GM12878 (cell line): ENCODE data around the gene EMID1. TPM values are rescaled to one million over a fixed set of nuclear protein-coding genes. Genes with fewer than 3 reads are reported as not detected.

Experiments
- ATAC-seq: fragments of 200-7000 bp; cut with Tn5 transposase; 3 replicates; pipeline ENCODE4 v1.9.1; 2020; ENCODE audit warnings: mild to moderate bottlenecking, moderate library complexity
- BruUV-seq: library from RNA; stranded (reverse); fragments of 400-500 nt; replicated peaks from 2 replicates; lab custom pipeline; 2021; lab: Mats Ljungman, UMichigan
- CTCF ChIA-PET: fragments of 300-600 bp; sonication (Branson Sonifier 250); formaldehyde crosslinking; extraction: SDS; loops from one replicate; lab custom pipeline; 2021; ENCODE audit warnings: inconsistent platforms; lab: Yijun Ruan, JAX
- POLR2A ChIA-PET: fragments of 350-600 bp; formaldehyde crosslinking; extraction: SDS; loops from one replicate; lab custom pipeline; 2021; ENCODE audit warnings: inconsistent platforms; lab: Charles Lee
- RAD21 ChIA-PET: fragments of 300-600 bp; sonication (Branson Sonifier 250); formaldehyde crosslinking; loops from one replicate; lab custom pipeline; 2023; ENCODE audit warnings: antibody characterized with exemption; ENCODE audit not compliant: unreplicated experiment; lab: Charles Lee
- SMC1A ChIA-PET: fragments of 300-600 bp; sonication (Branson Sonifier 250); formaldehyde crosslinking; loops from one replicate; lab custom pipeline; 2023; ENCODE audit not compliant: unreplicated experiment, uncharacterized antibody; lab: Charles Lee
- DNase-seq: peaks from one replicate; pipeline ENCODE4 v3.0.0-alpha.2; 2011; ENCODE audit warnings: low read depth, low spot score
- FAIRE-seq: peaks from 3 replicates; lab custom pipeline; 2011; peaks lifted over from hg19 to GRCh38; lab: Jason Lieb, UNC
- H2AFZ ChIP-seq: 2 replicates; pipeline ENCODE4 v1.6.0; 2011; ENCODE audit warnings: low read depth, low read length, control low read depth; ENCODE audit not compliant: control insufficient read depth
- H3K27ac ChIP-seq: 2 replicates; pipeline ENCODE4 v1.5.1; 2011; ENCODE audit warnings: control low read depth; ENCODE audit not compliant: control insufficient read depth, insufficient read depth
- H3K27me3 ChIP-seq, 2 experiments: replicated peaks in 1 of 2; 2 replicates each; pipeline versions ENCODE4 v1.6.0 to v1.6.1; 2011; ENCODE audit warnings: low read length in 1 of 2; ENCODE audit not compliant: control insufficient read depth in 2 of 2, insufficient read depth in 2 of 2
- H3K36me3 ChIP-seq, 2 experiments: 2 replicates each; pipeline ENCODE4 v1.5.1; 2011; ENCODE audit warnings: low read length in 1 of 2; ENCODE audit not compliant: control insufficient read depth in 2 of 2, insufficient read depth in 2 of 2
- H3K4me1 ChIP-seq: 2 replicates; pipeline ENCODE4 v1.6.1; 2011; ENCODE audit warnings: mild to moderate bottlenecking, low read length, moderate library complexity, mixed read lengths; ENCODE audit not compliant: control insufficient read depth, insufficient read depth
- H3K4me2 ChIP-seq: 2 replicates; pipeline ENCODE4 v1.6.0; 2011; ENCODE audit warnings: control low read depth; ENCODE audit not compliant: control insufficient read depth, insufficient read depth
- H3K4me3 ChIP-seq: fragments of 200-600 bp; sonication (generic); 2 replicates; pipeline ENCODE4 v1.5.1; 2016
- H3K79me2 ChIP-seq: 2 replicates; pipeline ENCODE4 v1.6.0; 2011; ENCODE audit warnings: low read length; ENCODE audit not compliant: control insufficient read depth, insufficient read depth
- H3K9ac ChIP-seq: 2 replicates; pipeline ENCODE4 v1.8.0; 2011; ENCODE audit warnings: low read length, control low read depth, mixed read lengths; ENCODE audit not compliant: control insufficient read depth, insufficient read depth
- H3K9me3 ChIP-seq: replicated peaks from 3 replicates; pipeline ENCODE4 v1.5.1; 2011; ENCODE audit warnings: mild to moderate bottlenecking, low read length; ENCODE audit not compliant: control insufficient read depth, insufficient read depth
- H4K20me1 ChIP-seq: 2 replicates; pipeline ENCODE4 v1.6.0; 2011; ENCODE audit not compliant: control insufficient read depth, insufficient read depth
- CHD1 ChIP-seq: IDR thresholded peaks from 2 replicates; pipeline ENCODE4 v1.6.1; 2012; ENCODE audit warnings: low read depth, low read length, improper control_type of control experiment
- CHD2 ChIP-seq: IDR thresholded peaks from 2 replicates; pipeline ENCODE4 v1.6.1; 2011; ENCODE audit warnings: low read depth, low read length, improper control_type of control experiment, borderline replicate concordance
- PAX5 ChIP-seq: IDR thresholded peaks from 2 replicates; pipeline ENCODE4 v1.6.1; 2011; ENCODE audit warnings: low read depth, low read length, borderline replicate concordance
- RAD51 ChIP-seq: fragments of 450-650 bp; IDR thresholded peaks from 2 replicates; pipeline ENCODE4 v1.6.1; 2016; ENCODE audit warnings: moderate library complexity, mild to moderate bottlenecking, inconsistent platforms
- SUZ12 ChIP-seq: fragments of 200-600 bp; sonication (generic); IDR thresholded peaks from one replicate; pipeline ENCODE4 v1.6.1; 2018; ENCODE audit warnings: antibody characterized with exemption, mild to moderate bottlenecking; ENCODE audit not compliant: unreplicated experiment
- WGBS: methylation state at CpG from one replicate; pipeline ENCODE4 v1.1.6; 2016; ENCODE audit warnings: low lambda C conversion rate; ENCODE audit not compliant: insufficient replicate concordance, insufficient coverage; ENCODE audit errors: missing lambda C conversion rate; 5-methylcytosine and 5-hydroxymethylcytosine counted together
- in situ Hi-C: fragments of 300-500 bp; cut with MboI; formaldehyde crosslinking; loops from 9 replicates; pipeline ENCODE4 v1.14.3; 2018; ENCODE audit warnings: mixed read lengths
- intact Hi-C: fragments of 100-400 bp; cut with micrococcal nuclease; formaldehyde crosslinking; loops from one replicate; pipeline ENCODE4 v1.14.2; 2022; ENCODE audit not compliant: unreplicated experiment
- polyA plus RNA-seq, 11 experiments: library from polyadenylated mRNA; depleted of rRNA in 4 of 11; unstranded in 6 of 11; stranded (reverse) in 5 of 11; fragments of >200 nt; fragmentation: Nextera tagmentation in 4 of 11; fragmentation: Illumina TruSeq in 1 of 11; extraction: Ambion mirVana in 4 of 11; extraction: Trizol in 1 of 11; gene quantifications; 1 replicate in 1 of 11; 2 replicates in 10 of 11; pipeline versions ENCODE4 v1.2.1 to v1.2.3, GENCODE V29; 2011 to 2016; ENCODE audit warnings: inconsistent platforms in 2 of 11, missing spikeins in 2 of 11, low read depth in 1 of 11
- total RNA-seq, 4 experiments: library from RNA; depleted of rRNA in 3 of 4; stranded (reverse); fragments of >200 nt in 3 of 4; fragmentation: Illumina TruSeq in 1 of 4; extraction: Trizol in 1 of 4; gene quantifications; 2 replicates each; pipeline versions ENCODE4 v1.2.1 to v1.2.3, GENCODE V29; 2013 to 2021

EMID1 gene
- total and polyA plus RNA-seq, 10 of the 15 experiments (the other 5 are each of a cell fraction or from before 2014, with no cell fraction given) = 1.2 to 60.3 (median 12.0) TPM

DNA sequence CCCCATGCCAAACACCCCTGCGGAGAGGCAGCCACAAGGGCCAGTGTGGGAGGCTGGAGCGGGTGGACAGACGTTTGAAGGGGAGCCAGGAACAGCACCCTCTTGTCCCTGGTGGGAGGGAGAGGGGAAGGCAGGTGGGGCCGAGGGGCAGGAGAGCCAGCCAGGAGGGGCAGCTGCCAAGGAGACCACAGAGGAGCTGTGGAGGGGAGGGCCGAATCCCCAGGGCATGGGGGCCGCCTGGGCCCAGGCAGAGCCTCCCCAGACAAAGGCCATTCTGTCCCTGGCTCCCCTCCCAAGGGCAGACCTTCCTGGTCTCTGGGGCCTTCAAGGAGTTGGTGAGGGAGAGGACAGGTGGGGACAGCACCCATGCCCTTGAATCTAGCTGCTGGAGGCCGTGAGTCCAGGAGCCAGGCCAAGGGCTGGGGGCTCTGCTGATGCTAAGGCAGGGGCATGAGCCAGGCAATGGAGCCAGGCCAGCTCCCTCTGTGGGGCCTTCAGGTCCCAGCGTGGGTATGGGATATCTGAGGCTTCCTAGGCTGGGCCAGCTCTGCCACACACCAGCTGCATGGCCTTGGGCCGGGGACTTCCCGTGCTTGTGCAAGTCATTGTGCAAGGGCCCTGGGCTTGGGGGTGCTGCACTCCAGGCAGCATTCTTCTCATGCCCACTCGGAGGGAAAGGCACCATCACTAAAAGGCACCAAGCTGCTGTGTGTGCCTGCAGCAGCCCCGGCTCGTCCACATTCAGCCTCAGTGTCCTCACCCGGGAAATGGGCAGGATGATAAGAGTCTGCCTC, 11.4 kb downstream of the EMID1 start:
- Histone ChIP-seq H3K36me3 (peaks cover 0 to 9% of the 10 kb centered on the region in 2 experiments; a peak in 2 of 4 replicates), H3K9me3 (no peaks in the 10 kb centered on the region), H2AFZ (no peak overlapping the region), H3K4me1 (peaks cover 6% of the 10 kb centered on the region), H3K9ac (no peak overlapping the region), H3K79me2 (no peaks in the 10 kb centered on the region), H3K4me2 (no peak overlapping the region)
- WGBS = 50% methylated on average over 13 of the region's 14 CpGs
- ChIA-PET RAD21 (interaction anchor here (1.2 to 2.3 kb wide), 3 partner anchors 11 to 63 kb away, joined by 3 to 7 read pairs (median 6); partner anchors contain the start of gene EMID1), POLR2A (interaction anchor here (0.7 to 1.5 kb wide), 2 partner anchors 13 to 40 kb away, joined by 3 to 7 read pairs; no protein-coding TSS in a partner anchor), SMC1A (interaction anchor here (1.1 to 2.5 kb wide), 3 partner anchors 11 to 31 kb away, joined by 3 to 8 read pairs (median 4); partner anchors contain the start of gene EMID1), CTCF (interaction anchor here (0.7 to 1.5 kb wide), 3 partner anchors 12 to 27 kb away, joined by 3 to 4 read pairs (median 3); no protein-coding TSS in a partner anchor)
- FAIRE-seq (no peak), DNase-seq (no peak)
- TF ChIP-seq RAD51 (no peak), SUZ12 (no peak), CHD1 (no peak), CHD2 (no peak), PAX5 (no peak)
- TF ChIP-seq, all 136 proteins: peak for 0
- no peaks in the 10 kb centered on the region for H4K20me1 ChIP-seq
- no peak overlapping the region for H3K4me3 ChIP-seq
- in situ Hi-C loops = no loop called here
- H3K27me3 ChIP-seq = no peaks in the 10 kb centered on the region
- BruUV-seq = no TSS peak
- ATAC-seq = peak; percentile 41
- intact Hi-C loops = no loop called here
- no peak overlapping the region for H3K27ac ChIP-seq
